Measurements from ENCODE around the gene ZNF316.

DNA sequence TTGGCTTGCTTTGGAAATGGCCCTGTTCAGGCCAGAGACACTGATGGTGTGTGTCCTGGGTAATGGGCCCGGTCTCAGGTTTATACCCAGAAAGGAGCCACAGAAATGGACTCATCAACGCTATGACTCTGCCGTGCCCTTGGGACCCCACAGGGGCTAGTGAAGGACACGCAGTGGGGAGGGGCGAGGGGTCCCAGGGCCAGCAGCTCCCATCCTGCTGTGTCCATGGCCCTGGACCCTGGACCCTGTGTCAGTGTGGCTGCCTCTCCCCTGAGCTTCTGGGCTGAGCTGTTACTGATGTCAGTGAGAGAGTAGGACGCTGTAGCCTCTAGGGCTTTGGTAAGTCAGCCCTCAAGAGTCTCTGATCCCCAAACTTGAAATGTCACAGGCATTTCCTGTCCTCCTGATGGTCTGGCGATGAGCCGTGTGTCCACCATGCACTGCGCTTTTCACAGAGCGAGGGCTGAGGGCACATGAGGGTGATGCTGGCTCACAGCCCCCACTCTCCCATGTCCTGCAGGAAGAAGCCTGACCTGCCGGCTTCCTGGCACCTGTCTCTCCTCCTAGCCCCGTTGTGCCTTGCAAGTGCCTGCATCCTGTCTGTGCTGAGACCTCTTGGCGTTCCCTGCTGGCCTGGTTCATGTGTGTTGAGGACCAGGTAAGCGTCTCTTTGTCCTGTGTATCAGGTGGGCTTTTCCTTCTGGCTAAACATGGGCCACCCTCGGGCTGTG lies 4.4 kb downstream of the ZNF316 start:
- no peak for TF ChIP-seq EZH2 (IDR thresholded peaks at IDR 0.05; ENCODE audit: insufficient read depth, poor library complexity, severe bottlenecking)
- TF ChIP-seq EZH2phosphoT487 (IDR thresholded peaks at IDR 0.05; ENCODE audit: insufficient read depth, low read depth) = no peak
